Fibroblast of skin of right quadriceps (primary cell): ENCODE results near the gene ITPR2.
"Not testable (repeated sequence)": the region's sequence is repeated elsewhere in the genome, so short reads cannot be mapped to it uniquely, and the experiment has no call there.

Experiments
- DNase-seq: peaks from one replicate; pipeline ENCODE4 v3.0.0-alpha.2; 2013

The ITPR2 gene

GRCh38 chr12:26327975-26328644 is 504.9 kb downstream of the ITPR2 start:
- no peak for DNase-seq

GRCh38 chr12:26323673-26324072 is 509.3 kb downstream of the ITPR2 start:
- DNase-seq: no peak

- peak; percentile 75 for DNase-seq
Measured at GRCh38 chr12:26319511-26319910, 513.5 kb downstream of the ITPR2 start.

GRCh38 chr12:26318661-26319068 is 514.3 kb downstream of the ITPR2 start:
- DNase-seq: peak; percentile 28

GRCh38 chr12:26317942-26318575 is 514.9 kb downstream of the ITPR2 start:
- DNase-seq: peak; percentile 65

GRCh38 chr12:26314103-26314502 is 518.9 kb downstream of the ITPR2 start:
- not testable (repeated sequence) for DNase-seq

GRCh38 chr12:26310489-26310888 is 522.5 kb downstream of the ITPR2 start:
- not testable (repeated sequence) for DNase-seq

GRCh38 chr12:26309634-26310033 is 523.4 kb downstream of the ITPR2 start:
- no peak for DNase-seq

GRCh38 chr12:26304273-26304672 is 528.7 kb downstream of the ITPR2 start:
- DNase-seq: no peak

GRCh38 chr12:26303418-26303817 is 529.6 kb downstream of the ITPR2 start:
- no peak for DNase-seq

- DNase-seq: no peak
Measured at GRCh38 chr12:26302776-26303175, 530.2 kb downstream of the ITPR2 start.

GRCh38 chr12:26299751-26300150 is 533.2 kb downstream of the ITPR2 start:
- DNase-seq: no peak

- DNase-seq: peak; percentile 84
Measured at GRCh38 chr12:26298785-26299621, 534.0 kb downstream of the ITPR2 start.

GRCh38 chr12:26297396-26298070 is 535.5 kb downstream of the ITPR2 start:
- no peak for DNase-seq

- DNase-seq: no peak
Measured at GRCh38 chr12:26295001-26295400, 538.0 kb downstream of the ITPR2 start.

- peak; percentile 45 for DNase-seq
Measured at GRCh38 chr12:26293612-26294011, 539.4 kb downstream of the ITPR2 start.

GRCh38 chr12:26292596-26292995 is 540.4 kb downstream of the ITPR2 start:
- DNase-seq: no peak

- no peak for DNase-seq
Measured at GRCh38 chr12:26290565-26290964, 542.4 kb downstream of the ITPR2 start.

GRCh38 chr12:26287671-26288381 is 545.2 kb downstream of the ITPR2 start:
- DNase-seq: no peak
